Fibroblast of lung (primary cell): ENCODE results near the gene SNAP47. TPM values are rescaled to one million over a fixed set of nuclear protein-coding genes. Genes with fewer than 3 reads are reported as not detected.

Experiments
- DNase-seq, 2 donors: peaks; one replicate each; pipeline versions ENCODE4 v3.0.0 to v3.0.0-alpha.2; 2010; ENCODE audit warnings: low read depth in 2 of 2
- H2AFZ ChIP-seq: 2 replicates; pipeline ENCODE4 v1.5.1; 2012; ENCODE audit warnings: low read length, control low read depth, inconsistent platforms
- H3K27ac ChIP-seq: 2 replicates; pipeline ENCODE4 v1.5.1; 2011; ENCODE audit warnings: low read length, control low read depth; ENCODE audit not compliant: insufficient read depth
- H3K27me3 ChIP-seq: 2 replicates; pipeline ENCODE4 v1.5.1; 2011; ENCODE audit warnings: mild to moderate bottlenecking, low read length; ENCODE audit not compliant: control insufficient read depth, insufficient read depth
- H3K36me3 ChIP-seq: 2 replicates; pipeline ENCODE4 v1.5.1; 2011; ENCODE audit warnings: low read length; ENCODE audit not compliant: control insufficient read depth, insufficient read depth
- H3K4me1 ChIP-seq: 2 replicates; pipeline ENCODE4 v1.5.1; 2011; ENCODE audit warnings: low read length; ENCODE audit not compliant: control insufficient read depth, insufficient read depth; ENCODE audit errors: extremely low read depth
- H3K4me2 ChIP-seq: 2 replicates; pipeline ENCODE4 v1.5.1; 2011; ENCODE audit warnings: low read length, control low read depth; ENCODE audit not compliant: insufficient read depth; ENCODE audit errors: extremely low read depth
- H3K4me3 ChIP-seq, 4 experiments: fragments of 200-600 bp in 1 of 4; sonication (generic) in 1 of 4; replicated peaks in 1 of 4; 2 replicates each; pipeline ENCODE4 v1.5.1; 2011 to 2016; ENCODE audit warnings: low read length in 4 of 4, low read depth in 3 of 4, mild to moderate bottlenecking in 3 of 4, control low read depth in 2 of 4, inconsistent platforms in 1 of 4, mixed read lengths in 1 of 4; ENCODE audit not compliant: insufficient read depth in 1 of 4; ENCODE audit errors: control extremely low read depth in 1 of 4
- H3K79me2 ChIP-seq: 2 replicates; pipeline ENCODE4 v1.5.1; 2012; ENCODE audit warnings: mild to moderate bottlenecking, low read length, inconsistent platforms; ENCODE audit not compliant: control insufficient read depth, insufficient read depth
- H3K9ac ChIP-seq: 2 replicates; pipeline ENCODE4 v1.5.1; 2011; ENCODE audit warnings: mild to moderate bottlenecking, low read length, control low read depth; ENCODE audit not compliant: insufficient read depth
- H3K9me3 ChIP-seq: 2 replicates; pipeline ENCODE4 v1.5.1; 2012; ENCODE audit warnings: low read depth, low read length; ENCODE audit not compliant: control insufficient read depth, insufficient read depth
- H4K20me1 ChIP-seq: 2 replicates; pipeline ENCODE4 v1.5.1; 2011; ENCODE audit warnings: low read length; ENCODE audit not compliant: control insufficient read depth, insufficient read depth; ENCODE audit errors: extremely low read depth
- CTCF ChIP-seq, 2 donors: IDR thresholded peaks in 1 of 2; conservative IDR thresholded peaks in 1 of 2; 1 replicate in 1 of 2; 2 replicates in 1 of 2; pipeline ENCODE4 v1.5.1; 2011 to 2012; ENCODE audit warnings: low read length in 2 of 2, control low read depth in 1 of 2, inconsistent platforms in 1 of 2, low read depth in 1 of 2, mild to moderate bottlenecking in 1 of 2
- EZH2 ChIP-seq: IDR thresholded peaks from 2 replicates; pipeline ENCODE4 v1.5.1; 2012; ENCODE audit warnings: low read length, control low read depth, mild to moderate bottlenecking; ENCODE audit errors: missing control alignments
- polyA plus RNA-seq, 2 donors: library from polyadenylated mRNA; depleted of rRNA in 1 of 2; stranded (reverse) in 1 of 2; unstranded in 1 of 2; fragments of >200 nt; gene quantifications; 2 replicates each; pipeline ENCODE4 v1.2.1, GENCODE V29; 2011 to 2012; ENCODE audit warnings: missing spikeins in 1 of 2
- total RNA-seq: library from RNA; depleted of rRNA; stranded (reverse); fragments of >200 nt; gene quantifications from 2 replicates; pipeline ENCODE4 v1.2.1, GENCODE V29; 2014

SNAP47 gene
- total and polyA plus RNA-seq, 2 donors (not counting 1 experiment from before 2014, with no cell fraction given) = 32.4 to 66.9 TPM

GRCh38 chr1:227796359-227796915, 61.2 kb downstream of the SNAP47 start:
- no peak overlapping the region for H3K9ac ChIP-seq
- H3K36me3 ChIP-seq = no peaks in the 10 kb centered on the region
- DNase-seq = no peak
- H3K79me2 ChIP-seq = no peaks in the 10 kb centered on the region
- H3K27ac ChIP-seq = no peak overlapping the region
- H3K4me3 ChIP-seq = no peak overlapping the region
- no peaks in the 10 kb centered on the region for H4K20me1 ChIP-seq
- peaks cover 3% of the 10 kb centered on the region for H3K27me3 ChIP-seq
- TF ChIP-seq CTCF (conservative IDR thresholded peaks at IDR 0.05 in 1 of 2, IDR thresholded peaks at IDR 0.05 in 1 of 2; ENCODE audit: low read depth in 1 of 2, low read length in 2 of 2) (no peak), EZH2 (no peak)
- H2AFZ ChIP-seq = no peak overlapping the region
- H3K9me3 ChIP-seq = no peaks in the 10 kb centered on the region
- no peak overlapping the region for H3K4me2 ChIP-seq
- peaks cover 16% of the 10 kb centered on the region for H3K4me1 ChIP-seq

- H3K4me1 ChIP-seq = peaks cover 16% of the 10 kb centered on the region
- no peak overlapping the region for H3K4me2 ChIP-seq
- H2AFZ ChIP-seq = no peak overlapping the region
- no peaks in the 10 kb centered on the region for H3K79me2 ChIP-seq
- peaks cover 3% of the 10 kb centered on the region for H3K27me3 ChIP-seq
- no peak overlapping the region for H3K27ac ChIP-seq
- H3K36me3 ChIP-seq = no peaks in the 10 kb centered on the region
- no peak for DNase-seq
- no peaks in the 10 kb centered on the region for H4K20me1 ChIP-seq
- no peak overlapping the region for H3K4me3 ChIP-seq
- H3K9me3 ChIP-seq = no peaks in the 10 kb centered on the region
- H3K9ac ChIP-seq = no peak overlapping the region
- TF ChIP-seq CTCF (conservative IDR thresholded peaks at IDR 0.05 in 1 of 2, IDR thresholded peaks at IDR 0.05 in 1 of 2; ENCODE audit: low read depth in 1 of 2, low read length in 2 of 2) (no peak), EZH2 (no peak)
These were observed 61.9 kb downstream of the SNAP47 start for GRCh38 chr1:227797144-227797543.

GRCh38 chr1:227797625-227798024, 62.4 kb downstream of the SNAP47 start:
- no peak for DNase-seq
- no peaks in the 10 kb centered on the region for H3K9me3 ChIP-seq
- peaks cover 16% of the 10 kb centered on the region for H3K4me1 ChIP-seq
- H3K79me2 ChIP-seq = no peaks in the 10 kb centered on the region
- no peaks in the 10 kb centered on the region for H3K36me3 ChIP-seq
- no peak overlapping the region for H2AFZ ChIP-seq
- no peak overlapping the region for H3K27ac ChIP-seq
- H4K20me1 ChIP-seq = no peaks in the 10 kb centered on the region
- H3K4me2 ChIP-seq = no peak overlapping the region
- no peak overlapping the region for H3K9ac ChIP-seq
- TF ChIP-seq CTCF (conservative IDR thresholded peaks at IDR 0.05 in 1 of 2, IDR thresholded peaks at IDR 0.05 in 1 of 2; ENCODE audit: low read depth in 1 of 2, low read length in 2 of 2) = no peak
- no peak for TF ChIP-seq EZH2
- no peak overlapping the region for H3K4me3 ChIP-seq
- H3K27me3 ChIP-seq = peaks cover 3% of the 10 kb centered on the region
